Midbrain (tissue), 1 donor: Measurements from ENCODE around the gene CRYGA.
A peak's percentile ranks its signal among the peaks of the same experiment; 100 is the strongest.

Source experiments
- DNase-seq: peaks from one replicate; lab custom pipeline; 2025; lab: John Stamatoyannopoulos, UW

Gene CRYGA

GRCh38 chr2:208163489-208163888 is at the start of gene CRYGA:
Gene CRYGA, minus strand, starts transcription at chr2:208163589. Its CDS starts 33 bp downstream, at chr2:208163556.
- DNase-seq: no peak

- DNase-seq: no peak
These were observed 47.5 kb upstream of the CRYGA start for GRCh38 chr2:208210688-208211451.

GRCh38 chr2:208208335-208209085 is 45.1 kb upstream of the CRYGA start:
- no peak for DNase-seq

DNA sequence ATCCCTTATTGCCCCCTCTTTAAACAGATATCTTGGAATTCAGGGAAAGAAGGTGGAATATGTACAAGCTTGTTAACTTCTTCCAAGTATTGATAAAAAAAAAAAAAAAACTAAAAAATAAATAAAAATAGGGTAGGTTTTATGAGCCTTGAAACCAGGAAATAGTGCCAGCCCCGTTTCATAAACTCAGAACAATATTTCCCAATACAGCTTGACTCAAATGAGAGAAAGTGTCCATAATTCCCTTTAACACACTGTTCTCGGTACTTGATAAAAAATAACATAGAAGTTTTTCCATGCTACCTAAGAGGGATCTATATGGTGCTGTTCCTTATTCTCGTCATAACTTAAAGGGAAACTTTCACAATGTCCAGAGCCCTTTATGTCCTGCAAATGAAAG is 44.4 kb upstream of the CRYGA start:
- DNase-seq: no peak

GRCh38 chr2:208204166-208204565 is 40.8 kb upstream of the CRYGA start:
- DNase-seq: no peak

DNA sequence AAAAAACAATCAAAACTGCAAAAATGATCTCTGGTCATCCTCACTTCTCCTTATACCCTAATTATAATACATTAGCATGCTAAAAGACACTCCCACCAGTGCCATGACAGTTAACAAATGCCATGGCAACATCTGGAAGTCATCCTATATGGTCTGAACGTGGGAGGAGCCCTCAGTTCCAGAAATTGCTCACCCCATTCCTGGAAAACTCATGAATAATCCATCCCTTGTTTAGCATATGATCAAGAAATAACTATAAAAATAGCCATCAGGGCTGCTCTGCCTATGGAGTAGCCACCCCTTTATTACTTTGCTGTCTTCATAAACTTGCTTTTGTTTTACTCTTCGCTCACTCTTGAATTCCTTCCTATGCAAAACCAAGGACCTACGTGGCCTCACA is 32.1 kb upstream of the CRYGA start:
- no peak for DNase-seq

- no peak for DNase-seq
These were observed 29.3 kb upstream of the CRYGA start for GRCh38 chr2:208192611-208193236.

DNA sequence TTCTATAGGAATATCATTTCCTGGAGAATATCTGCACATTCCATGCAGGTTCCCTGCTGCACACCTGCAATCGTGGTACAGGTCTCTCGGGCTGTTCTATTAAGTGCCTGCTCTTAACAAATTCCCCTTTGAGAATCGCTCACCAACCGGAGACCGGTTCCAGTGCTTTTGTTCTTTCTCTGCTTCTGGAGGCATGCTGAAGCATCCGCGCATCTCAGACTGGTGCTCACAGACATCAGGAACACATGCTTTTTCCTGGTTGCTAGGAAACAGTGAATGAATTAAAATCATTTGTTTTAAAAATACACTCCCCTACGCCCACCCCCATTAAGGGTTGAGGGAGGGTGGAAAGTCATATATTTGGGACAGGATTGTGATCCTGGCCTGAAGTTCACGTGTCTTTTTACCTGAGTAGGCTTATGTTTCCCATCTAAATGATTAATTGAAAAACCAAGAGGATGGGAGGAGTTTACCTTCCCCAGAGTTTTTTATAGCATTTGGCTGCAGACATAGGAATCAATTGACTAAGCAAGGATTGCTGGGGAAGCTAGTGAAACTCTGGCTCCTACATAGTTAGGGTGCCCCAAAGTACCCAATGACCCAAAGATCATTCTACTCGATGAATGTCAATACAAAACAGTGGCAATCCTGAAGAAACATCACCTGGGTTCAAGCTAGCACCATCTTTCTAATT is 26.6 kb upstream of the CRYGA start, which contains the start of gene C2orf80:
Gene C2orf80 (minus strand): TSS at position 221 of the 694 bp plus-strand sequence. CDS start 3,044 bp downstream, outside the sequence.
- no peak for DNase-seq

DNA sequence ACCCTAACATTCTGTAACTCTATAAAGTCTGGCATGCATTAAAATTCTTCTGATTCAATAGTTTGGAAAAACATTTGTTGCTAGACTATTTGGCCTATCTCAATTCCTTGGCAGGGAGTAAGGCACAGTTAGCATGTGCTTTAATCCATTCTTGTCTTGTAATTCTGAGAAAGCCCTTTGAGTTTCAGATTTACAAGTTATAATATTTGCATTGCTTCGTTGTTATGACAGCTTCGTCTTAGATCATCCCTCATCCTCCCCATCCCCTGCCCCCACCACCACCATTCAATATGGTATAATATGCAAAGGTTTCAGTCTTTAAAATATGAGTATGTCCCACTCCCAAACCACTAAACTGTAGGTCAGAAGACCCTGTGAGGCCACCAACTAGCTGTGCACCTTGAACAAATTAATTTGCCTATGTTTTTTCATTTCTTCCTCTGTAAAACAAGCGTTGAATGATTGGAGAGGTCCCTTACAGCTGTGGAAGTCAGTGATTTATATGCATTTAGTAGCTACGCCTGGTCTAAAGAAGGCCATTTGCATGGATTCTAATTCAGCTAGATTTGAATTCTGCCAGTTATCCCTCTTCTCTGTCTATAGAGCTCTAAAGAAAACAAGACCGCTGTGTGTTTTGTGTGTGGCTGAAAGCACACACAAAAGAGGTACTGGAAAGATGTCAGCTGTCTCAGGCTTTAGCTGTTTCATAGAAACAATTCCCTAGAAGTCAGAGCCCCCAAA is 25.9 kb upstream of the CRYGA start:
- DNase-seq: no peak

DNA sequence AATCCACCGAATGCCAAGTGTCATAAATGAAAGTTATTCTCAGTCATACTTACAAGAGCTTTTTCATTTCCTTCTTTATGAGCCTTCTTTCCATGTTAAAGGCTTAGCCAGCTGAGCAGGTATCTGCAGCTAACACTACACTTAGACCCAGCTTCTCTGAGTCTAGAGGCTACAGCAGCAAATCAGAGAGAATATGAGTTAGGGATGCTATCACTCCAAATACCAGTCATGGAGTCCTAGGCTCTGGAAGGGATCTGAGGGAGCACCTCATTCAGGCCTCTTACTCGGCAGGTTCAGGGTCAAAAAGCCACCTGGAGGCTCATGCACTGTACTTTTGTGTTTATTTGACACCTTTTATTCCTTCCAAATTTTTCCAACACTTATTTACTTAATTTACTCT is 23.5 kb upstream of the CRYGA start:
- DNase-seq: no peak

DNA sequence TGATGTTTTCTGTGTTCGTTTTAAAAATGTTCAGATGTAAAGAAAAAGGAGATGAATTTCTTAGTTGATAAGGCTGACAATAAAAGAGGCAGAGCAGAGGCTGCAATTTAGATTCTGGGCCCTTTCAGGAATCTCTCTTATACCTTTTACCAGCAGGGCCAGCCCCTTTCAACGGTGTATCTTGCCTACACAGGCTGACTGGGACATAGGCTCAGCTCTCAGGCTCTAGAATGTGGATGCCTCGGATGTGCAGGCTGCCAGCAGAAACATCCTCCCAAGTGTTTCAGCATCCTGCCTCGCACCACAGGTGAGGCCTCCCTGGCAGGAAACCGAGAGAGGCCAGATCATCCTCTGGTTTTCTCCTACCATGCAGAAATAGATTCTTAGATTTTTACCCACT is 23.1 kb upstream of the CRYGA start:
- DNase-seq: no peak

DNA sequence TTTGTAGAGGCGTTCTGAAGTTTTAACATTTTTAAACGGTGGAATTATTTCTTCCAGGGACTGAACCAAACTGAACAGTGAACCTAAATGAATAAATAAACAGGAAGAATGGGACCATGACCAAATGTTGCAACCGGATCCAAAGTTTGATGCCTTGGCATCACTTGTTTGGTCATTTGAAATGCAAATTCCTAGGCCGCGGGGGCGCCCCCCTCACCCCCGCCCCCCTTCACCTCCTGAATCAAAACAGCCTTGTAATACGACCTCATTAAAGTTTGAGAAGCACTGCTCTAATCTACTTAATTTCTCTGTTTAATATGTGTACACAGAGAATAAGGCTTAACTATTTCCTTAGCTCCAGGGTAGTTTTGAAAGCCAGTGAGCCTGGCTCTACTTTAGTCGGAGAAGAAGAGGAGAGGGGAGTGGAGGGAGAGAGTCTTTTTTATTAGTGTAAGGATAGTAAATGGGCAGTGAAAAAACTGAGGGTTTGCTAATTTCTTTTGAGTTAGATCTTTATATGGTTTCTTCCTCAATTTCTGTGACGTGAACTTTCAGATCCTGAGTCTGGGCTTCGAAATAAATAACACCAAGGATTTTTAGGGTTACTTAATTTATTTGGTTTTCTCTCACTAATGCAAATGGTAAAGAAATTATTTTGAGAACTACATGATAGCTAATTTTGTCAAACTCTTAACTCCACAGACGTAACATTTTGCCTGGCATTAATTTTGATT is 20.8 kb upstream of the CRYGA start:
- DNase-seq: no peak

DNA sequence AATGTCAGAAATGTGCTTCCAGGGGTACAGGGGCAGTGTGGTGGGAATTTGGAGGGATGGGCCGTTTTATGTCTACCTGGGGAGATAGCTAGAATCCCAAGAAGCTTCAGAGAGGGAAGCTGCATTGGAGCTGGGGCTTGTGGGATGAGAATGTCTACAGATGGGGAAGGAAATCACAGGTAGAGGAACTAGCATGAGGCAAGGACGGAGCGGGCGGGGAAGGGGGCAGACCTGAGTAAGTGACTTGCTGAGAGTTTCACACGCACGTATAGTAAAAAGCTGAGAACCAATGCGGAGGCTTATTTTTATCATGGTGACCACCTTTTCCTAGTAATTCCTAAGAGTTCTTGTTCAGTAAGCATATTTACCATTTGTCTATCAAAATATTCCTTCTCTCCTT is 20.1 kb upstream of the CRYGA start:
- DNase-seq: no peak

DNA sequence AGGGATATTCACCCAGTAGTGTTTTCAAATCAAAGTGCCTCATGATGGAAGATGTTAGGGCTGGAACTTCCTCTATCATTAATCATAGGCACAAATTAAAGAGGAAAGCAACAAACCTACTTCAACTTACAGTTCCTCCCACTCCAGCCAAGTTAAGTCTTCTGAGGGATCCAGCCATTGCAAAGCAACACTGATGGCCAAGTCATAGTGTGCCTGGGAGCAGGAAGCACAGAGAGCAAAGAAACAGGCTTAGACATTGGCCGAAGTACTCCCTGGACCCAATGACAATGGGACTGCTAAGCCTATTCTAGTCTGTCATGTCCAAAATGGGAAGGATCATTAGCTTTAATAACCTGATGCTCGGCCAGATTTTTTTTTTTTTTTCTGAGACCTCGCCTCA is 19.4 kb upstream of the CRYGA start:
- DNase-seq: no peak

DNA sequence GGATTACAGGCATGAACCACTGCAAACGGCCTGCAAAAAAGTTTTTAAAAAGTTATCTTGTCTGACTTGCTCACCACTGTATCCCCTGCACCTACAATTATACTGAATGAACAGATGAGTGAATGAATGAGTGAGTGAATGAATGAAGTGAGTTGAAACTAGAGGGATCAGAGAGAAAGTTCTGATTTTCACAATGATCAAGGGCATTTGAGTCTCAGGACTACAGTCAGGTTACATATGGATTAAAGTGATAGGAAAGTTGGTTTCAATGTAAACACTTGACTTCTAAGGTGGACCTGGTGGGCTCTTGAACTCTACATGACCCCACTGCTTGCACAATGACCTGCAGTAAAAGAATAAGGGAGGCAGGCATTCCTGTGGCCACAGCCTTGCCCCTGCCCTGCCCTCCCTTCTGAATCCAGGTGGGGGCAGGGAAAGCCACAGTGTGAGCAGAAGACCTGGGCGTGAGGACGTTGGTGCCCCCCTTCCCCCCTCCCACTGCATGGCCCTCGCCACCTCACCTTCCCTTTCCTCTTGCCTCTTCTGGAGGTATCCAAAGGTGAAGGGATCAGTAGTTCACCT is 15.7 kb upstream of the CRYGA start:
- DNase-seq: no peak

DNA sequence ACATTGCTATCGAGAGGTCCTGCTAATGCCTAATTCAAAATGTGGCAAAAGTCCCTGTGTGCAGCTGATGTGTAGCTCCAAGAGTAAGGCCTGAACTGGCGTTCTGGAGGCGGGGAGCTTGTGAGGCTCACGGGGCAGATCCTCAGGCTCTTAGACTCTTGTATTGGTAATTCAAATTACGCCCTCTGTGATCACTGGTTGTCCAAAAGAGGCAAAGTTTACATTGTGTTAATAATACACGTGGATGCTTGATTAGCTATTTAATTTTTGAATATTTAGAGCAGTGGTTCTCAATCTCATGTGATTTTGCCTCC is 12.4 kb upstream of the CRYGA start:
- no peak for DNase-seq

GRCh38 chr2:208175069-208175839 is 11.9 kb upstream of the CRYGA start:
- DNase-seq: peak; percentile 88

DNA sequence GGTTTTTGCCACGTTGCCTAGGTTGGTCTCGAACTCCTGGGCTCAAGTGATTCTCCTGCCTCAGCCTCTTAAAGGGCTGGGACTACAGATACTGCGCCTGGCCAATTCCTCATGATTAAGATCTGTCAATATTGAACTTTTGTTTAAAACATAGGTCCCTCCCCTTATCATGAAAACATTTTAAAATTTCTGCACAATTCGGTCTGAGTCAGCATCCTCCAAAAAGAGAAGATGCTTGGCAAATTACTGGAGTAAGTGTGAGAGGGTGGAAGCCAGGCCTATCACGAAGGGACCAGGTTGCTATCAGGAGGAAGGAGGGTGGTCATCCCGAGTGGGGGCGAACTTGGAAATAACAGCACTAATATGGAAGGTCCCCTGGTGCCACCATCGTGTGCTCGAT is 10.8 kb upstream of the CRYGA start:
- no peak for DNase-seq

- no peak for DNase-seq
These were observed 8.7 kb upstream of the CRYGA start for GRCh38 chr2:208172125-208172524.
